Keratinocyte (primary cell): ENCODE measurements around the gene GPR158. TPM values are rescaled to one million over a fixed set of nuclear protein-coding genes. Genes with fewer than 3 reads are reported as not detected.

Experiments
- DNase-seq: peaks from one replicate; pipeline ENCODE4 v3.0.0-alpha.2; 2011; ENCODE audit warnings: low read depth, missing footprints, low spot score
- FAIRE-seq: peaks from 2 replicates; lab custom pipeline; 2011; peaks lifted over from hg19 to GRCh38; lab: Jason Lieb, UNC
- H2AFZ ChIP-seq: 2 replicates; pipeline ENCODE4 v1.6.0; 2012; ENCODE audit warnings: low read length, control low read depth, inconsistent platforms; ENCODE audit not compliant: control insufficient read depth
- H3K27ac ChIP-seq: 2 replicates; pipeline ENCODE4 v1.5.1; 2011; ENCODE audit warnings: low read length; ENCODE audit not compliant: control insufficient read depth, insufficient read depth
- H3K27me3 ChIP-seq: 3 replicates; pipeline ENCODE4 v1.6.0; 2011; ENCODE audit warnings: low read length; ENCODE audit not compliant: control insufficient read depth, insufficient read depth; ENCODE audit errors: extremely low read depth
- H3K36me3 ChIP-seq, 2 experiments: 2 replicates in 1 of 2; 3 replicates in 1 of 2; pipeline ENCODE4 v1.5.1; 2011; ENCODE audit warnings: low read length in 2 of 2, mild to moderate bottlenecking in 1 of 2; ENCODE audit not compliant: control insufficient read depth in 2 of 2, insufficient read depth in 2 of 2; ENCODE audit errors: extremely low read depth in 1 of 2
- H3K4me1 ChIP-seq: 3 replicates; pipeline ENCODE4 v1.5.1; 2011; ENCODE audit warnings: low read length; ENCODE audit not compliant: control insufficient read depth, insufficient read depth; ENCODE audit errors: extremely low read depth
- H3K4me2 ChIP-seq: 3 replicates; pipeline ENCODE4 v1.6.0; 2011; ENCODE audit warnings: low read depth, low read length; ENCODE audit not compliant: control insufficient read depth, insufficient read depth; ENCODE audit errors: extremely low read depth
- H3K4me3 ChIP-seq, 3 experiments: fragments of 200-600 bp in 1 of 3; sonication (generic) in 1 of 3; 2 replicates in 2 of 3; 3 replicates in 1 of 3; pipeline ENCODE4 v1.5.1; 2011 to 2016; ENCODE audit warnings: low read length in 3 of 3, mild to moderate bottlenecking in 3 of 3, control low read depth in 2 of 3, inconsistent platforms in 1 of 3, low read depth in 1 of 3, mixed read lengths in 1 of 3, mixed run types in 1 of 3, moderate library complexity in 1 of 3; ENCODE audit not compliant: control insufficient read depth in 2 of 3, insufficient read depth in 2 of 3; ENCODE audit errors: extremely low read depth in 1 of 3
- H3K79me2 ChIP-seq: 2 replicates; pipeline ENCODE4 v1.6.0; 2012; ENCODE audit warnings: low read length; ENCODE audit not compliant: control insufficient read depth, insufficient read depth
- H3K9ac ChIP-seq: 3 replicates; pipeline ENCODE4 v1.6.0; 2011; ENCODE audit warnings: low read length; ENCODE audit not compliant: control insufficient read depth, insufficient read depth; ENCODE audit errors: extremely low read depth
- H3K9me1 ChIP-seq: 3 replicates; pipeline ENCODE4 v1.6.0; 2011; ENCODE audit warnings: low read length; ENCODE audit not compliant: control insufficient read depth, insufficient read depth; ENCODE audit errors: extremely low read depth
- H3K9me3 ChIP-seq: 2 replicates; pipeline ENCODE4 v1.5.1; 2012; ENCODE audit warnings: low read depth, low read length; ENCODE audit not compliant: control insufficient read depth
- H4K20me1 ChIP-seq: 3 replicates; pipeline ENCODE4 v1.6.0; 2011; ENCODE audit warnings: low read length; ENCODE audit not compliant: control insufficient read depth, insufficient read depth; ENCODE audit errors: extremely low read depth
- CTCF ChIP-seq, 3 experiments: IDR thresholded peaks in 1 of 3; conservative IDR thresholded peaks in 1 of 3; optimal IDR thresholded peaks in 1 of 3; 2 replicates in 2 of 3; 3 replicates in 1 of 3; pipeline versions ENCODE3 to v1.5.1; 2011; ENCODE audit warnings: low read length in 3 of 3, mild to moderate bottlenecking in 3 of 3, moderate library complexity in 2 of 3, control low read depth in 1 of 3, inconsistent platforms in 1 of 3; ENCODE audit not compliant: insufficient read depth in 2 of 3; ENCODE audit errors: extremely low read depth in 1 of 3
- EZH2 ChIP-seq: IDR thresholded peaks from one replicate; pipeline ENCODE4 v1.6.1; 2012; ENCODE audit warnings: inconsistent platforms, mild to moderate bottlenecking, low read length, moderate library complexity
- dilution Hi-C: fragments of 300-500 bp; cut with MboI; formaldehyde crosslinking; loops from one replicate; pipeline ENCODE4 v1.7.0; 2020; ENCODE audit warnings: low sequenced_read_pairs; ENCODE audit not compliant: extremely low pct_ligation_motif_present
- polyA plus RNA-seq, 5 experiments: library from polyadenylated mRNA; depleted of rRNA in 3 of 5; stranded (reverse) in 3 of 5; stranded (forward) in 1 of 5; unstranded in 1 of 5; fragments of >200 nt; gene quantifications; 1 replicate in 1 of 5; 2 replicates in 3 of 5; 3 replicates in 1 of 5; pipeline versions ENCODE4 v1.2.1 to v1.2.3, GENCODE V29; 2011 to 2012; ENCODE audit warnings: missing spikeins in 2 of 5, low read depth in 1 of 5, low replicate concordance in 1 of 5

Gene GPR158
- polyA plus RNA-seq, 1 donor (not counting 4 experiments of a cell fraction or from before 2014, with no cell fraction given) = not detected

GRCh38 chr10:25555865-25556264 lies 381.1 kb downstream of the GPR158 start:
- DNase-seq (no peak), FAIRE-seq (no peak)
- Histone ChIP-seq H3K9ac (no peak overlapping the region), H3K27ac (no peak overlapping the region), H3K36me3 (no peaks in the 10 kb centered on the region), H3K4me1 (no peaks in the 10 kb centered on the region), H3K9me3 (no peaks in the 10 kb centered on the region), H3K9me1 (no peaks in the 10 kb centered on the region), H2AFZ (no peak overlapping the region), H4K20me1 (no peaks in the 10 kb centered on the region), H3K4me2 (no peak overlapping the region), H3K79me2 (no peaks in the 10 kb centered on the region), H3K4me3 (no peak overlapping the region), H3K27me3 (no peaks in the 10 kb centered on the region)
- dilution Hi-C loops = no loop called here
- TF ChIP-seq EZH2 (no peak), CTCF (optimal IDR thresholded peaks at IDR 0.05 in 1 of 3, IDR thresholded peaks at IDR 0.05 in 1 of 3, conservative IDR thresholded peaks at IDR 0.05 in 1 of 3; ENCODE audit: extremely low read depth in 1 of 3, insufficient read depth in 2 of 3, low read length in 3 of 3) (no peak)

- H3K9me1 ChIP-seq = no peaks in the 10 kb centered on the region
- dilution Hi-C loops = no loop called here
- FAIRE-seq = no peak
- no peaks in the 10 kb centered on the region for H4K20me1 ChIP-seq
- no peak overlapping the region for H3K4me2 ChIP-seq
- no peaks in the 10 kb centered on the region for H3K9me3 ChIP-seq
- H3K27me3 ChIP-seq = no peaks in the 10 kb centered on the region
- H3K36me3 ChIP-seq = no peaks in the 10 kb centered on the region
- H3K4me3 ChIP-seq = no peak overlapping the region
- H2AFZ ChIP-seq = no peak overlapping the region
- no peaks in the 10 kb centered on the region for H3K79me2 ChIP-seq
- peak; percentile 9 for DNase-seq
- no peak overlapping the region for H3K9ac ChIP-seq
- TF ChIP-seq CTCF (optimal IDR thresholded peaks at IDR 0.05 in 1 of 3, IDR thresholded peaks at IDR 0.05 in 1 of 3, conservative IDR thresholded peaks at IDR 0.05 in 1 of 3; ENCODE audit: extremely low read depth in 1 of 3, insufficient read depth in 2 of 3, low read length in 3 of 3) = no peak
- no peak for TF ChIP-seq EZH2
- H3K27ac ChIP-seq = no peak overlapping the region
- no peaks in the 10 kb centered on the region for H3K4me1 ChIP-seq
Measured at GRCh38 chr10:25556457-25556856, 381.7 kb downstream of the GPR158 start.
